GM12873 (cell line): Measurements from ENCODE around the gene GRM7.

ENCODE experiments used
- TF ChIP-seq, protein P1 (sequence below): IDR thresholded peaks from 2 replicates; pipeline ENCODE4 v1.5.1; 2012; ENCODE audit warnings: low read depth, mild to moderate bottlenecking, moderate library complexity, low read length, control low read depth; ENCODE audit not compliant: insufficient read depth; ENCODE audit errors: missing control alignments

GRM7 gene

GRCh38 chr3:7249493-7250076 lies 388.7 kb downstream of the GRM7 start:
- TF ChIP-seq, protein P1, sequence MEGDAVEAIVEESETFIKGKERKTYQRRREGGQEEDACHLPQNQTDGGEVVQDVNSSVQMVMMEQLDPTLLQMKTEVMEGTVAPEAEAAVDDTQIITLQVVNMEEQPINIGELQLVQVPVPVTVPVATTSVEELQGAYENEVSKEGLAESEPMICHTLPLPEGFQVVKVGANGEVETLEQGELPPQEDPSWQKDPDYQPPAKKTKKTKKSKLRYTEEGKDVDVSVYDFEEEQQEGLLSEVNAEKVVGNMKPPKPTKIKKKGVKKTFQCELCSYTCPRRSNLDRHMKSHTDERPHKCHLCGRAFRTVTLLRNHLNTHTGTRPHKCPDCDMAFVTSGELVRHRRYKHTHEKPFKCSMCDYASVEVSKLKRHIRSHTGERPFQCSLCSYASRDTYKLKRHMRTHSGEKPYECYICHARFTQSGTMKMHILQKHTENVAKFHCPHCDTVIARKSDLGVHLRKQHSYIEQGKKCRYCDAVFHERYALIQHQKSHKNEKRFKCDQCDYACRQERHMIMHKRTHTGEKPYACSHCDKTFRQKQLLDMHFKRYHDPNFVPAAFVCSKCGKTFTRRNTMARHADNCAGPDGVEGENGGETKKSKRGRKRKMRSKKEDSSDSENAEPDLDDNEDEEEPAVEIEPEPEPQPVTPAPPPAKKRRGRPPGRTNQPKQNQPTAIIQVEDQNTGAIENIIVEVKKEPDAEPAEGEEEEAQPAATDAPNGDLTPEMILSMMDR: no peak

GRCh38 chr3:7254251-7254650 lies 393.3 kb downstream of the GRM7 start:
- TF ChIP-seq, protein P1: no peak

GRCh38 chr3:7260975-7261374 lies 400.1 kb downstream of the GRM7 start:
- TF ChIP-seq, protein P1: no peak

- TF ChIP-seq, protein P1: no peak
These were observed 402.7 kb downstream of the GRM7 start for GRCh38 chr3:7263347-7264195.

DNA sequence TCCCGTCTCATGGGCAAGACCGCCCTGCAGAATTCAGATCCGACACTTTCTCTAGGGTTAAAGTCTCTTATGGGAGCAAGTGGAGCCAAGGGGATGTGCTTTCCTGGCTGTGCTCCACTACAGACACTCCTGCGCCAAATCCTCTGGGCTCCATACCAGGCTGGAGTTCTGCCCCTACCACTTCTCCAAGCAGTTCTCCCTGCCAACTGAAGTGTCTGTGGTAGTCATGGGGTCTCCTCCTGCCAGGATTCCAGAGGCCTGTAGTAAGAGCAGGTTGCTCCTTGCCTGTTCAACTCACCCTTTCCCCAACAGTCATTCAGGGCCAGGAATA lies 403.2 kb downstream of the GRM7 start:
- TF ChIP-seq, protein P1: no peak

- TF ChIP-seq, protein P1: no peak
These were observed 404.8 kb downstream of the GRM7 start for GRCh38 chr3:7265736-7266135.

DNA sequence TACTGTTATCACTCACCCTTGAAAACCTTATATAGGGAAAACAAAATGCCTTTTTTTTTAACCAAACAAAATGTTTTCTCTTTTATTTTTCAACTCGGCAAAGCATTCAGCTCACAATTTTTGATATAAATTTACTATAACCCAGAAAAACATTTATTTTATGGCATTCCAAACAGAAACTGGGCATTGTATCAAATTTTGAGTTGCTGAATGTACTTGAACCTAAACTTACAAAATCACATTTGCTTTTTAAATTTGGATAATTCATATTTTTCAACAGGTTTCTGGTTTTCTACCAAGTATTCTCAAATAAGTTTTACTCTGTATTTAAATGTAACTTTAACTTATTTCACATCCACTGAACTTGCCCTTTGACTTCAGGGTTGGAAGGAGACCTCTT lies 405.6 kb downstream of the GRM7 start:
- TF ChIP-seq, protein P1: no peak
